ENCODE measurements around the gene VEZF1.
A peak's percentile ranks its signal among the peaks of the same experiment; 100 is the strongest.

VEZF1 gene, protein sequence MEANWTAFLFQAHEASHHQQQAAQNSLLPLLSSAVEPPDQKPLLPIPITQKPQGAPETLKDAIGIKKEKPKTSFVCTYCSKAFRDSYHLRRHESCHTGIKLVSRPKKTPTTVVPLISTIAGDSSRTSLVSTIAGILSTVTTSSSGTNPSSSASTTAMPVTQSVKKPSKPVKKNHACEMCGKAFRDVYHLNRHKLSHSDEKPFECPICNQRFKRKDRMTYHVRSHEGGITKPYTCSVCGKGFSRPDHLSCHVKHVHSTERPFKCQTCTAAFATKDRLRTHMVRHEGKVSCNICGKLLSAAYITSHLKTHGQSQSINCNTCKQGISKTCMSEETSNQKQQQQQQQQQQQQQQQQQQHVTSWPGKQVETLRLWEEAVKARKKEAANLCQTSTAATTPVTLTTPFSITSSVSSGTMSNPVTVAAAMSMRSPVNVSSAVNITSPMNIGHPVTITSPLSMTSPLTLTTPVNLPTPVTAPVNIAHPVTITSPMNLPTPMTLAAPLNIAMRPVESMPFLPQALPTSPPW

DNA sequence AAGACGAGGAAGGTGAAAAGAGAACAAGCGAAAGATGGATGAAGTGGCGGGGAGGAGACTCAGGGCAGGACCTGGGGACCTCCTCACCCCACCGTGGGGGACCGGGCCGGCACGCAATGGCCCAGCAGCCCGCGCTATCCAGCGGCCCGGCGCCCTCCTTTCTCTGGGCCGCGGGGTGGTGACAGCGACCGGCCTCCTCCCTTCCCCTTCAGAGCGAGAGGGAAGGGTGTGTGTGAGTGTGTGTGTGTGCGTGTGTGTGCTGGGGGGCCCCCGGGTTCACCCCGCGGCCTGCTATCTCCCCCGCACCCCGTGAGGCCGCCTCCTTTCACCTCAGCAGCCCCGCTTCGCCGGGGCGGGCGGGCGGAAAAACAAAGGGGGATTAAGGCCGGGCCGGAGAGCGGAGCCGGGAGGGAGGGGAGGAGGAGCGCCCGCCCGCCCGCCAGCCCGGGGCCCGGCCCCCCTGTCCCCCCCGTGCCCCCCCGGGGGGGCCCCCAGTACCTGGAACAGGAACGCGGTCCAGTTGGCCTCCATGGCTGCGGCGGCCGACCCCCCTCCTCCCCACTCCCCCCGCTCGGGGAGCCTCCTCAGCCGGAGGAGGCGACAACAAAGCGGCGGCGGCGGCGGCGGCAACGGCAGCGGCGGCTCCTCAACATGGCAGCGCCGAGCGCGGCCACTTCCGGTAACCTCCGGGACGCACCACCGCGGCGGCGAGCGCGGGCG, at the start of gene VEZF1:
Gene VEZF1 (minus strand): TSS at position 674 of the 720 bp plus-strand sequence. CDS start 143 bp downstream, at position 531.
- DNase-seq (ENCODE audit: low read depth in 3 of 3): peak; percentile 16 to 63 (median 47)

DNA sequence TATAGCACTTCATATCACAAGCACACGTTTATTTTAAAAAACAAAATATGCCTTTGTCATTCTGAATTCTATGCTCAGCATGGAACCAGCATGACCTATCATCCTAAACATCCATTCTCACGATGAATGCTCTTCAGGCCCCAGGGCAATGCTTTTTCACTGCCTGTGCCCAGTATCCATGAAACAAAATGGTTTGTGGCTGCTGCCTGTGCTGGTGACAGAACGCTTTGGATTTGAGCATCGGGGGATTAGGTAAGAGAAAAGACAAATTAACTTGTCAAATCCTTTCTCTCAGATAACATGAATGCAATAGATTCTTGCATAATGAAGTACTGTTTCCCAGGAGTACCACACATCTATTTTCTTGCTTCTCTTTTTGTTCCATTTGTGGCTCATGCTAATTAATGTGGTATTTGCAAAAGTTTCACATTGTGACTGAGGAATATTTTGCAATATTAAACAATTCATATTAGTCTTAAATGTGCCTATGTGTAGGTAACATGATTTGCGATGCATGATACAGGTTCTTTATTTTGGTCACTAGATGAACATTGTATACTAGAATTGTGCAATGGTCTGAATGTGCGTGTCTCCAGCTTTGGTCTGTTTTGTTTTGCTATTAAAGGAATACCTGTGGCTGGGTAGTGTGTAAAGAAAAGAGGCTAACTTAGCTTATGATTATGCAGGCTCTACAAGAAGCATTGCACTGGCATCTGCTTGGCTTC, 44.8 kb upstream of the VEZF1 start:
- no peak for DNase-seq (ENCODE audit: low read depth in 3 of 3)

DNA sequence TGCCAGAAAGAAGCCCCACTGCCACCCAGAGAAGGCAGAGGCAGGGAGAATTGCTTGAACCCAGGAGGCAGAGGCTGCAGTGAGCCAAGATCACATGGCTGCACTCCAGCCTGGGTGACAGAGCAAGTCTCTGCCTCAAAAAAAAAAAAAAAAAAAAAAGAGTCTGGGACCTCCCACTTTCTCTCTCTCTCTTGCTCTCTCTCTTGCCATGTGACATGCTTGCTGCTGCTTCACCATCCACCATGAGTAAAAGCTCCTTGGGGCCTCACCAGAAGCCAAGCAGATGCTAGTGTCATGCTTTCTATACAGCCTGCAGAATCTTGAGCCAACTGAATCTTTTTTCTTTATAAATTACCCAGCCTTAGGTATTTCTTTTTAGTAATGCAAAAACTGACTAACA, 40.5 kb upstream of the VEZF1 start:
- DNase-seq (ENCODE audit: low read depth in 3 of 3): no peak

DNA sequence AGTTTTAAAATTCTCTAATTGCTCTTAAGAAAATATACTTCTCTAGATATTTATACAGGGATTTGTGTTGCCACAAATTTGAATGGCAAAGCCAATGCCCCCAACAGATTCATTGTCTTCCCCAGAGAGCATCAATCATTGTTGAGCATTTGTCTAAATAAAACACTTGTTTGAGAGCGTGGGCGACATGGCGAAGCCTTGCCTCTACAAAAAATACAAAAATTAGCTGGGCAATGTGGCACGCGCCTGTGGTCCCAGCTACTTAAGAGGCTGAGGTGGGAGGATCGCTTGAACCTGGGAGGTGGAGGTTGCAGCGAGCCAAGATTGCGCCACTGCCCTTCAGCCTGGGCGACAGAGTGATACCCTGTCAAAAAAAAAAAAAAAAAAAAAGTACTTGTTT, 32.3 kb upstream of the VEZF1 start:
- DNase-seq (ENCODE audit: low read depth in 3 of 3): no peak

DNA sequence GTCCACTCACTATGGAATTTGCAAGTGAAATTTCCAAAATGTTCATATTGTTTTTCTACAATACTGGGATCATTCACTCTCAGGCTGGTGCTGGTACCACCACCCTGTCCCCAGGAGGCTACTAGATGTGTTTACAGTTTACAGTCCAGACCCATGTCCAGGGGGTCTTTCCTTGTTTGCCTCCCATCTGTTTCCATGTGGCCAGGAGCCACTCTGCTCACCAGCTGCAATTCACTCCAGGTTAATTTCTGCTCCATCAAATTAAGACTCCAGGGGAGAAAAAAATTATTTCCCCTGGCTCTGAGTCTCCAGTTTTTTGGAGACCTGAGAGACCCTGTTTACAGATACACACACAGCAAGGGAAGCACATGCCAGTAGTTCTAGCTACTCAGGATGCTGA, 31.5 kb upstream of the VEZF1 start:
- DNase-seq (ENCODE audit: low read depth in 3 of 3): no peak

DNA sequence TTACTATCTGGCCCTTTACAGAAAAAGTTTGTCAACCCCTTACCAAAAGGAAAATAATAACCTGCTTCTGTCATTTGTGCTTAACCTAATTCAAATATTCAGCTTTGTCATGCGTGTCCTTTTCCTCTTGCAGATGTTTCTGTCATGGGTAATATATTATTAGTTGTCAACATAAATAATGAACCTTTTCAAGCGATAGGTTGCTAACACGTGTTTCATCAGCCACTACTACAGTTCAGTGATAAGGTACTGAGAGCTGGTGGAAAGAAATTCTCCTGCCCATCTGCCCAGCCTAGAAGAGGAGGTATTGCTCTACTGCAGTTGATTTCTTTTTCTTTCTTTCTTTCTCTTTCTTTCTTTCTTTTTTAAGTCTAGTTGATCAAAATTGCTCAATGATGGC, 31.0 kb upstream of the VEZF1 start:
- no peak for DNase-seq (ENCODE audit: low read depth in 3 of 3)

DNA sequence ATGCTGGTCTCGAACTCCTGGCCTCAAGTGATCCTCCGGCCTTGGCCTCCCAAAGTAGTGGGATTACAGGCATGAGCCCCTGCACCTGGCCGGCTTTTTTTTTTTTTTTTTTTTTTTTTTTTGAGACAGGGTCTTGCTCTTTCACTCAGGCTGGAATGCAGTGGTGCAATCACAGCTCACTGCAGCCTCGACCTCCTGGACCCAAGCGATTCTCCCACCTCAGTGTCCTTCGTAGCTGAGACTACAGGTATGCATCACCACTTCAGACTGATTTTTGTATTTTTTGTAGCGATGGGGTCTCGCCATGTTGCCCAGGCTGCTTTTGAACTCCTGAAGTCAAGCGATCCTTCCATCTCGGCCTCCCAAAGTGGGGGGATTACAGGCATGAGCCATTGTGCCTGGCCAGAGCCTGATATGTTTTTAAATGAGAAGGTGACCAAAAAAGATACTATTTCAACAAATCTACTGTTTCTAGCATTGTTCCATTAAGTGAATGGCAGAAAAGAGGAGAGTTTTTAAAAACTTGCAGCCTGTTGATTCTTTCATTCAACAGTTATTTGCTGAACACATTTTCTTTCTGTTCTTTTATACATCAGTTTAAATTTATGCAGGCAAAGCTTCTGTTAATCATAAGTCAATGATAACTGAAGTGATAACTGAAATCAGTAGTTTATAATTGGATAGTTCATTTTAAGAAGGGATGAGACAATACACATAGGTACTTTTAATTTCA, 22.2 kb upstream of the VEZF1 start:
- DNase-seq (ENCODE audit: low read depth in 3 of 3): no peak

DNA sequence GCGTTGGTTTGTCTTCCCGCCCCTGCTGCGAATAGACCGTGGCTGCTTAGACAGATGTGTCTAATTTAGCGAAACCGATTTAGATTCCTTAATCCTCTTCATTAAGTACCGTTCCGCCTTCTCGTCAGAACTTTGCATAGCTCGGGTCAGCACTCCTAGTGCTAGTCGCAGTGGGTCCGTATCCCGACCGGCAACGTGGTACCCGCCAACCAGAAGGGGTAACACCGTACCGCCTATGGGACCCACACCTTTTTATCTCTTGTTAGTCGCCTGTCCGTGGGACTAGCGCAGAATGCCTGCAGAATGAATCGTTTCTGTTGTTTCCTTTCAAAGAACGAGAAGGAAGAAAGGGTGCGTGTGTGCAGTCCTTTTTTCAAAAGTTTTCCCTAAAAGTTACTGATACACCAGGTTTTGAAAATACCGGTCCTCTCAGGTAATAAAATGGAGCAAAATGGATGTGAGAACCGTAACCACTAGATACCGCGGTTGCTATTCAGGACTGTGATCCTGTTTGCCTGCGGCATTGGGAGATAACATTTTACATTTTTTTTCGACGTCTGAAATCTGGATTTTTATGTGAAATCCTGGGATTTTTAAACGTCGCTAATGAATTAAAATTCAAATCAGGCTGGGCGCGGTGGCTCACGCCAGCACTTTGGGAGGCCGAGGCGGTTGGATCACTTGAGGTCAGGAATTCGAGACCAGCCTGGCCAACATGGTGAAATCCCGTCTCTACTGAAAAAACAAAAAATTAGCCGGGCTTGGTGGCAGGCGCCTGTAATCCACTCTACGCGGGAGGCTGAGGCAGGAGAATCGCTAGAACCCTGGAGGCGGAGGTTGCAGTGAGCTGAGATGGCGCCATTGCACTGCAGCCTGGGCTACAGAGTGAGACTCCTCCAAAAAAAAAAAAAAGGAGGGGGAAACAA, 20.0 kb upstream of the VEZF1 start:
- DNase-seq (ENCODE audit: low read depth in 3 of 3): no peak

DNA sequence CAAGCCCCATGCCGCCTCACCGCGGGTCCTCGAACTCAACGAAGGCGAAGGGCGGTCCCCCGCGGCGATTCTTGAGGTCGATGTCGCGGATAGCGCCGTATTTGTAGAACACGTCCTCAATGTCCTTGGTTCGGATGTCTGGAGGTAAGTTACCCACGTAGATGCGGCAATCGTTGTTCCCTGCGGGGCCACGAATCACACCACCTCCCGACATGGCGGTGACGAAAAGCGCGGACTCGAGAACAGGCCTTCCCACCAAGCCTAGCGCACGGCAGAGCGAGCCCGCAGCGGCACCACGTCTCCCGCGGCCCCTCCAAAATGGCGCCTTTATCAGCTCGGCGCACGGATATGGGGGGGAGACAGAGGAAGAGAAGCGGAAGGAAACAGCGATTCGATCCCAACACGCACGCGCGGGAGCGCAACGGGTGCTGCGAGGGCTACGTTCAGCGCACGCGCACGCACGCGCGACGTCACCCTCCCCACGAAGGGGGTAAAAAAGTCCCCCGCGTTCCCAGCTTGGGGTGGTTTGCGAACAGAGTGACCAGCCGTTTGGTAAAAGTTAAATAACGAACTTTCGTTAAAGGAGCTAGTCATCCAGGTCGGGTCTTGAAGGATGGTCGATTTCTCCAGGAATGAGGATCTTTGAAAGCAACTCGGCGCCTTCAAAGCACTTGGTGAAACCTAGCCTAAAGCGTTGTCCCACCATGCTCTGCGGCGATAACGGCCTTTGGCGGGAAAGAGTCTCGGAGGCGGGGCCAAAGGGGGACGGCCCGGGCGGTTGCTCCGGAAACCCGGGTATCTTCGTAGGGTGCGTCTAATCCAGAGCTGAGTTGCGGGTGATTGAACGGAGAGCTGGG, 19.1 kb upstream of the VEZF1 start, which contains the start of gene SRSF1:
Gene SRSF1 (minus strand): TSS at position 323 of the 857 bp plus-strand sequence. CDS start 109 bp downstream, at position 214.
- peak; percentile 92 to 95 (median 94) for DNase-seq (ENCODE audit: low read depth in 3 of 3)

DNA sequence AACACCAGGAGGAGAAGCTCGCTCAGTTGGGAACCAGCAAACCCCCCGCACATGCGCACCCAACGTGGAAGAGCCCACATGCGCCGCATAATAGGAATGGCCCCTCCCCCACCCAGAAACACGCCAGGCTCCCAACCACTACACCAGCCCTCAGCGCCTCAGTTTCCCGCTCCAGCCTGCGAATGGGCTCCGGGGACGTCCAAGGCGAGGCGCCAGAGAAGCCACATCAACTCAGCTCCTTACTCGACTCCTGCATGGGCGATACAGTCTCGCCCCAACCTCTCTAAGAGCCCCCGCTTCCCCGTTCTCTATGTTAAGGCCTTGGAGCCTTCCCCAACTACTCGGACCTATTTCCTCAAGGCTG, 18.5 kb upstream of the VEZF1 start:
- peak in 2 of 3 experiments; percentile 43 to 58 for DNase-seq (ENCODE audit: low read depth in 3 of 3)

DNA sequence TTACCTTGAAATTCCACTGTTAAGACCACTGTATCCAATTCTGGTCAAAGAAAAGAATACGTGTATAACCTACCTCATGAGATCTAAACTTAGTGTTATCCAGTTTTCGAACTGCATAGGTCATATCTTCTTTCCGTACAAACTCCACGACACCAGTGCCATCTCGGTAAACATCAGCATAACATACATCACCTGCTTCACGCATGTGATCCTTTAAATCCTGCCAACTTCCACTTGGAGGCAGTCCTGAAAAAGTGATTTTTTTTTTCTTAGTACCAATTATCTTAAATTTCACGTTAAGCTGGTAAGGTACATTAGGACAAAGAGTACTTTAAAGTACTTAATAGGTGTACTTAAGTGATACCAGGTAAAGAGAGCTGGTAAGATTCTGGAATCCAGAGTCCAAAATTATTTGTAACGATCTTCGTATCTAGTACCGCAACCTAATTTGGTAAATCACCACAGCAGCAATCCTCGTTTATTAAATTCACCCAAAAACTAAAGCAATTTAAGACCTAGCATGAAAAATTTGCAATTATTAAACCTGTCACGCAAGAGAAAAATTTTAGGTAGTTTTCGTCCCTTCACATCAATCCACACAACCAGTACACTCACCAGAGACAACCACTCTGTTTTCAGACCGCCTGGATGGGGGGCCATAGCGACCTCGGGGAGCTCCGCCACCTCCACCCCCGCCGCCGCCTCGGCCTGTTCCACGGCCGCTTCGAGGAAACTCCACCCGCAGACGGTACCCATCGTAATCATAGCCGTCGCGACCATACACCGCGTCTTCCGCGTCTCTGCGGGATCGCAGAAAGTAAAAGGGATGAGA, 17.9 kb upstream of the VEZF1 start:
- DNase-seq (ENCODE audit: low read depth in 3 of 3): peak in 1 of 3 experiments; percentile 44

DNA sequence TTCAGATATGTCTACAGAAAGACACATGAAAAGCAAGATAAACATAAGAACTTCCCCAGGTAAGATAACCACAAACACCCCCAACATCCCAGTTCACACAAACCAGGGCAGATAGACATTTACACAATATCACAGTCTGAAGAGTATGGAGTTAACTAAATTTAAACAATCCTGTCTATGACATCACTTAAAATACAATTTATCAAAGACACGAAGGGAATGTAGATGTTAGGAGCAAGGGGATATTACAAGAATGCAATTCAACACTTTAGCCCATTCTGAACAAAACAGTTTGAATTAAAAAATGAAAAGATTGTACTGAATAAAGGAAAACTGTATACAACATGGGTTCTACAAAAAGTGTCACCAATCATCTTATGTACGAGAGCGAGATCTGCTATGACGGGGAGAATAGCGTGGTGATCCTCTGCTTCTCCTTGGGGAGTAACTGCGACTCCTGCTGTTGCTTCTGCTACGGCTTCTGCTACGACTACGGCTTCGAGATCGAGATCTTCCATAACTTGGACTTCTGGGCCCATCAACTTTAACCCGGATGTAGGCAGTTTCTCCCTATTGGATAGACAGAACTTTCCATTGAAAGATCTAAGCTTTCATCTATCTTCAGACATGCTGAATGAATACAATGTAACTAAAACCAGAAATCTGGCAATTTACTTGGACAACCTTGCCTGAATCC, 17.1 kb upstream of the VEZF1 start:
- no peak for DNase-seq (ENCODE audit: low read depth in 3 of 3)

DNA sequence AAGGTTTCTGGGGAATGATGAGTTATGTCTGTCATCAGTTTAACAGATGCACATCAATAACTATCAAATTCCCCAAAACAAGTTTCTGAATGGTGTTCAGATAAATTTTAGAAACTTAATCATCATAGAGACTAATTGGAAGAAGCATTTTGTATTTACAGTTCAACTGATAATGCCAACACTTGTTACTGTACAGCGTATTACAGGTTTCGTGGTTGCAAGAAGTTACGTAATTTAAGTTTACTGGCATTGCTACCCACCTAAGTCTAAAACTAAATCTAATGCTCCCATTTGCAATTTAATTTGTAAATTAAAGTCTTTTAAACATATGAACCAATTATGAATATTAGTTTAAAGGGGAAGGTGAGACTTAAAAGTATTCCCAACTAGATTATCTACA, 16.0 kb upstream of the VEZF1 start:
- no peak for DNase-seq (ENCODE audit: low read depth in 3 of 3)

DNA sequence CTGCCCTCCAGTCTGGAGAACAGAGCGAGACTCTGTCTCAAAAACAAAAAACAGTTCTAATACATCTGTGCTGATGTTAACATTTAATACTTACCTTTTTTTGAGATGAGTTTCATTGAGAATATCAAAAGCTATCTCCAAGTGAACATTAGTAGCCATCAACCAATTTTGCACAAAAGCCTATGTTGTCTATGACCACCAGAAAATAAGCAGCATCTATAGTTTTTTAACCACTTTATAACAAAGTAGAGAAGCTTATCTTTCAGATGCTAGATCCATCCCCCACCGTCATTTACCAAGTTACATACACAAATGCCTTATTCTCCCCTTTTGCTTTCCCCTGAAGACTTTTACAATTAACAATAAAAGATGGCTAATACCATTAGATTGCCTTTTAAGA, 14.9 kb upstream of the VEZF1 start:
- DNase-seq (ENCODE audit: low read depth in 3 of 3): no peak

DNA sequence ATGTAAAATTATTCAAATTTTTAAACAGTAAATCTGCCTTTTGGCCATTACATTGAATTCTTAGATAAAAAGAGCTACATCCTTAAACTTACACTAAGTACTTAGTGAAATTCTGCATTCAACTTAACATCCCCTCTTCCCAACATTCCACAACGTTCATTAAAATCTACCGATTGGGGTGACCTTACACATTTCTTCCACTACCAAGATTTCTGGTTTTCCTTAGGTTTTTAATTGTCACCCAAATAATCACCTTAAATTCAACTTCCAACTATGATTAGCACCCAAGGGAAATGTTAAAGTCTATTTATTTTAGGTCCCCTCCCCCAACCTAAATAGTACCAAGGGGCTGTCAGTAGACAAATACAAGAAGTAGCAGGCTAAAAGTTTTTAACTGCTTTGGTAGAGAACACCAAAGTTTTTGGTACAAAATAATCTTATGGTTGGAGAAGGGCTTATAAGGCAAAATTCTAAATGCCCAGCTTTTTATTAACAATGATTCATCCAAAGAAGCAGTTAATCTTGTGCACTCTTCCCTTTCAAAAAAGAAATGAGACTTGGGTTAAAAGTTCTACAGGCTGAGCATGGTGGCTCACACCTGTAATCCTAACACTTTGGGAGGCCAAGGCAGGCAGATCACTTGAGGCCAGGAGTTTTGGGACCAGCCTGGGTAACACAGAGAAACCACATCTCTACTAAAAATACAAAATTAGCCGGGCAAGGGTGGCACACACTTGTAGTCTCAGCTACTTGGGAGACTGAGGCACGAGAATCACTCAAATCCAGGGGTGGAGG, 14.3 kb upstream of the VEZF1 start:
- no peak for DNase-seq (ENCODE audit: low read depth in 3 of 3)

DNA sequence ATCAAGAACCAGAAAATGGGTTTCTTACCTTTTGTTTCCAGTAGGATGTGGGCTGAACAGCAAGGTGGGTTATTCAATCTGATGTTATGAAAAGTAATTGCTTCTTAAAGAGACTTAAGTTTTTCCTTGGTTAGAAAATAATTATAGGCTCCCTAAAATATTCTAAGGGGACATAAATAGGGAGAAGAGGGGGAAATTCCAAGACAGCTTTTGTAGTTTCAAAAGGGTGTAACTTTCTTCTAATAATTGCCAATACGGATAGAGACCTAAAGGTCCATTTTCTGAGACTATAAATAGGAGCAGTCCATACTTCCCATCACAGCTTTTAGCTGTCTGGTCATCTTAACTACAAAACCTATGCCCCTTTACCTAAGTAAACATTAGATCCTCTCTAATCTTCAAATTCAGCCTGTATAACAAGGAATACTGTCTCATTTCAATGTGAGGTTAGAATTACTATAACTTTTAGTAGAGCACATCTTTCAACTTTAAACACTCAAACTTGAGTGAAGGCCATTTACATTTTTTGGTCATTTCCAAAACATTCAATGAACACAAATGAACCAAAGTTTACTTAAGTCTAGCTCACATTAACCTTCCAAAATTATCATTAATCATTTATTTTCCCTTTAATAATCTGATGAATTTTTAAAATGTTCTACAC, 13.5 kb upstream of the VEZF1 start:
- DNase-seq (ENCODE audit: low read depth in 3 of 3): no peak

All from stimulated activated CD4-positive, alpha-beta T cell treated with anti-CD3 and anti-CD28 coated beads, TNF-alpha, amount 100 ng/mL, for 4 hours (primary cell).